ENCODE results near the gene TRIM37. TPM values are rescaled to one million over a fixed set of nuclear protein-coding genes. Genes with fewer than 3 reads are reported as not detected.
"Not testable (repeated sequence)": the region's sequence is repeated elsewhere in the genome, so short reads cannot be mapped to it uniquely, and the experiment has no call there.

Gene TRIM37
- total and polyA plus RNA-seq, 10 donors: 6.2 to 28.1 (median 16.9) TPM

DNA sequence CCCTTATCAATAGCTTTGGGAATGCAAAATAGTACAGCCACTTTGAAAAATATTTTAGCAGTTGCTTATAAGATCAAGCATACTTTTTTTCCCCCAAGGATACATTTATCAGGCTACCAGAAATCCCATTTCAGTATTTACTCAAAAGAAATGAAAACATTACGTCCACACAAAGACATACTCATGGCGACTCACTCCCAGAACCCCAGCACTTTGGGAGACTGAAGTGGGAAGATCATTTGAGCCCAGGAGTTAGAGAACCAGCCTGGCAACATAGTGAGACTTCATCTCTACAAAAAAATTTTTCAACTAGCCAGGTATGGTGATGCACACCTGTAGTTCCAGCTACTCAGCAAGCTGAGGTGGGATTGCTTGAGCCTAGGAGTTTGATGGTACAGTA lies 42.4 kb upstream of the TRIM37 start:
- Histone ChIP-seq H3K27me3 (replicated peaks in 1 of 7) (no peaks in the 10 kb centered on the region), H3K9me3 (no peaks in the 10 kb centered on the region), H3K4me1 (peaks cover 0 to 38% (median 23%) of the 10 kb centered on the region in 6 donors), H3K27ac (no peak overlapping the region), H3K36me3 (no peaks in the 10 kb centered on the region), H3K4me3 (no peak overlapping the region)
- 94 to 97% (median 95%) methylated on average over 2 of the region's 2 CpGs for WGBS, 5 donors
- TF ChIP-seq POLR2A (IDR thresholded peaks at IDR 0.05) (no peak), POLR2AphosphoS5 (IDR thresholded peaks at IDR 0.05) (no peak)
- TF ChIP-seq, protein P1, sequence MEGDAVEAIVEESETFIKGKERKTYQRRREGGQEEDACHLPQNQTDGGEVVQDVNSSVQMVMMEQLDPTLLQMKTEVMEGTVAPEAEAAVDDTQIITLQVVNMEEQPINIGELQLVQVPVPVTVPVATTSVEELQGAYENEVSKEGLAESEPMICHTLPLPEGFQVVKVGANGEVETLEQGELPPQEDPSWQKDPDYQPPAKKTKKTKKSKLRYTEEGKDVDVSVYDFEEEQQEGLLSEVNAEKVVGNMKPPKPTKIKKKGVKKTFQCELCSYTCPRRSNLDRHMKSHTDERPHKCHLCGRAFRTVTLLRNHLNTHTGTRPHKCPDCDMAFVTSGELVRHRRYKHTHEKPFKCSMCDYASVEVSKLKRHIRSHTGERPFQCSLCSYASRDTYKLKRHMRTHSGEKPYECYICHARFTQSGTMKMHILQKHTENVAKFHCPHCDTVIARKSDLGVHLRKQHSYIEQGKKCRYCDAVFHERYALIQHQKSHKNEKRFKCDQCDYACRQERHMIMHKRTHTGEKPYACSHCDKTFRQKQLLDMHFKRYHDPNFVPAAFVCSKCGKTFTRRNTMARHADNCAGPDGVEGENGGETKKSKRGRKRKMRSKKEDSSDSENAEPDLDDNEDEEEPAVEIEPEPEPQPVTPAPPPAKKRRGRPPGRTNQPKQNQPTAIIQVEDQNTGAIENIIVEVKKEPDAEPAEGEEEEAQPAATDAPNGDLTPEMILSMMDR (IDR thresholded peaks at IDR 0.05 in 8 of 11, conservative IDR thresholded peaks at IDR 0.05 in 3 of 11): no peak
- DNase-seq: no peak
- intact Hi-C loops (cut with DNase I; ENCODE audit: low total_unique reads): no loop called here

DNA sequence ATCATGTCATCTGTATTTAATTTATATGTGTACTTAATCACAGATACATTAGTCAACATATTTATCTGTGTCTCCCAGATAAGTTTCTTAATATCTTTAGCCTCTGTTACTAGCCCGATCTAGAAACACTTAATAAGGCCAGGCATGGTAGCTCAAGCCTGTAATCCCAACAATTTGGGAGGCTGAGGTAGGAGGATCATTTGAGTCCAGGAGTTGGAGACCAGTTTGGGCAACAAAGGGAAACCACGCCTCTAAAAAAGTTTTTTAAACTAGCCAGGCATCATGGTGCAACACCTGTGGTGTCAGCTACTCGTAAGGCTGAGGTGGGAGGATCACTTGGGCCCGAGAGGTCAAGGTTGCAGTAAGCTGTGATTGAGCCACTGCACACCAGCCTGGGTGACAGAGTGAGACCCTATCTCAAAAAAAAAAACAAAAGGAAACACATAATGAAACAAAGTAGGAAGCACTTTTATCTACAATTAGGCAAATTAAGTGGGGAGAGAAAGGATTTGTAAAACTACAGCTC lies 39.0 kb upstream of the TRIM37 start:
- peaks cover 0 to 7% (median 0%) of the 10 kb centered on the region in 6 donors for H3K36me3 ChIP-seq
- H3K27me3 ChIP-seq (replicated peaks in 1 of 7): no peaks in the 10 kb centered on the region

DNA sequence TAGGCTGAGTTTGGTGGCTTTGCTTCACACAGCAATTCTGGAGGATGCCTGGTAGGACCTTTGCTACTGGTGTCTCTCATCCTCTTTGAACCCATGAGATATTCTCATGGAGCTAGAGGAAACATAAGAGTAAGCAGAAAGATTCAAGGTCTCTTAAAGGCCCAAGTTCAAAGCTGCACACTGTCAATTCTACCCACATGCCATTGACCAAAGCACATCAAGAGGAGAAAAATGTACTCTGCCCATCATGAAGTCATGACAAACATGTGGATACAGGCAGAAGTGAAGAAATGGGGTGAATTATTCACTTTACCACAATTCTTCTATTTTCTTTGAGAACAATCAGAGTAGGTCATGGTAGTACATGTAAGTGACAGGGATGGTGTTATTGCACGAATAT lies 35.2 kb upstream of the TRIM37 start:
- 96 to 100% (median 100%) methylated on average over 1 of the region's 1 CpG for WGBS, 5 donors
- Histone ChIP-seq H3K27ac (no peak overlapping the region), H3K9me3 (no peaks in the 10 kb centered on the region), H3K4me3 (no peak overlapping the region), H3K4me1 (no peaks in the 10 kb centered on the region), H3K27me3 (replicated peaks in 1 of 7) (no peaks in the 10 kb centered on the region), H3K36me3 (peaks cover 0 to 7% (median 0%) of the 10 kb centered on the region in 6 donors)
- TF ChIP-seq, protein P1 (IDR thresholded peaks at IDR 0.05 in 8 of 11, conservative IDR thresholded peaks at IDR 0.05 in 3 of 11): no peak
- no peak for TF ChIP-seq POLR2A (IDR thresholded peaks at IDR 0.05)
- no peak for TF ChIP-seq POLR2AphosphoS5 (IDR thresholded peaks at IDR 0.05)
- intact Hi-C loops (cut with DNase I; ENCODE audit: low total_unique reads): no loop called here
- no peak for DNase-seq

More for the DNA sequence above, 39.0 kb upstream of the TRIM37 start:
- Histone ChIP-seq H3K4me1 (peaks cover 0 to 4% (median 0%) of the 10 kb centered on the region in 6 donors), H3K4me3 (no peak overlapping the region), H3K9me3 (no peaks in the 10 kb centered on the region), H3K27ac (no peak overlapping the region)
- DNase-seq: no peak
- WGBS, 5 donors: 79 to 94% (median 81%) methylated on average over 4 of the region's 4 CpGs
- intact Hi-C loops (cut with DNase I; ENCODE audit: low total_unique reads): no loop called here
- TF ChIP-seq POLR2A (IDR thresholded peaks at IDR 0.05): no peak
- TF ChIP-seq, protein P1 (IDR thresholded peaks at IDR 0.05 in 8 of 11, conservative IDR thresholded peaks at IDR 0.05 in 3 of 11): no peak
- TF ChIP-seq POLR2AphosphoS5 (IDR thresholded peaks at IDR 0.05): no peak

DNA sequence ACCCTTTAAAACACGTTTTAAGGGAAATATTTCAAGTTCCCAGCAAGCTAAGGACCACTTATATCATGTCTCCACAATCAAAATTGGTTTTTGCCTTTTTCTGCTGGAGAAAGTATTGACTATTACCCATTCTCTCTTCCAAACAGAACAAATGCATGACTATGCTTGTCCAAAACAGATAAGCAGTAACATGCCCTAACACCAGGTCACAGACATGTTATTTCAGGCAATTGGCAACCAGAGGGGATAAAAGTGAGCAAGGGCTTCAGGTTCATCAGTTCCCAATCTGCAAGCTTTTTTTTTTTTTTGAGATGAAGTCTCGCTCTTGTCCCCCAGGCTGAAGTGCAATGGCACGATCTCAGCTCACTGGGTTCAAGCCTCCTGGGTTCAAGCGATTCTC lies 33.3 kb upstream of the TRIM37 start:
- intact Hi-C loops (cut with DNase I; ENCODE audit: low total_unique reads): no loop called here
- Histone ChIP-seq H3K27me3 (replicated peaks in 1 of 7) (no peaks in the 10 kb centered on the region), H3K27ac (no peak overlapping the region), H3K9me3 (no peaks in the 10 kb centered on the region), H3K4me3 (no peak overlapping the region), H3K36me3 (peaks cover 0 to 7% (median 0%) of the 10 kb centered on the region in 6 donors), H3K4me1 (no peaks in the 10 kb centered on the region)
- 96 to 100% (median 97%) methylated on average over 4 of the region's 4 CpGs for WGBS, 5 donors
- no peak for DNase-seq
- TF ChIP-seq, protein P1 (IDR thresholded peaks at IDR 0.05 in 8 of 11, conservative IDR thresholded peaks at IDR 0.05 in 3 of 11): no peak
- TF ChIP-seq POLR2AphosphoS5 (IDR thresholded peaks at IDR 0.05) (no peak), POLR2A (IDR thresholded peaks at IDR 0.05) (no peak)

DNA sequence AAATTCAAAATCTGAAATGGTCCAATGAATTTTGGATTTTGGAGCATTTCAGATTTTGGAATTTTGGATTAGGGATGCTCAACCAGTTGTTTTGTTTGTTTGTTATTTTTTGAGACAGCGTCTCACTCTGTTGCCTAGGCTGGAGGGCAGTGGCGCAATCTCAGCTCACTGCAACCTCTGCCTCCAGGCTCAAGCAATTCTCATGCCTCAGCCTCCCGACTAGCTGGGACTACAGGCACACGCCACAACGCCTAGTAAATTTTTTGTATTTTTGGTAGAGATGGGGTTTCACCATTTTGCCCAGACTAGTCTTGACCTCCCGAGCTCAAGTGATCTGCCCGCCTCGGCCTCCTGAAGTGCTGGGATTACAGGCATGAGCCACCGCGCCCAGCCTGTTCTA lies 31.7 kb upstream of the TRIM37 start:
- DNase-seq; H3K27ac ChIP-seq; H3K4me1 ChIP-seq; H3K4me3 ChIP-seq; H3K27me3 ChIP-seq (replicated peaks in 1 of 7); intact Hi-C loops (cut with DNase I; ENCODE audit: low total_unique reads); H3K9me3 ChIP-seq; H3K36me3 ChIP-seq: not testable (repeated sequence)
- WGBS, 5 donors: 93 to 96% (median 94%) methylated on average over 10 of the region's 10 CpGs

All from spleen (tissue), 11 donors.